Measurements from ENCODE around the gene CACNB2.
A peak's percentile ranks its signal among the peaks of the same experiment; 100 is the strongest.

The CACNB2 gene

DNA sequence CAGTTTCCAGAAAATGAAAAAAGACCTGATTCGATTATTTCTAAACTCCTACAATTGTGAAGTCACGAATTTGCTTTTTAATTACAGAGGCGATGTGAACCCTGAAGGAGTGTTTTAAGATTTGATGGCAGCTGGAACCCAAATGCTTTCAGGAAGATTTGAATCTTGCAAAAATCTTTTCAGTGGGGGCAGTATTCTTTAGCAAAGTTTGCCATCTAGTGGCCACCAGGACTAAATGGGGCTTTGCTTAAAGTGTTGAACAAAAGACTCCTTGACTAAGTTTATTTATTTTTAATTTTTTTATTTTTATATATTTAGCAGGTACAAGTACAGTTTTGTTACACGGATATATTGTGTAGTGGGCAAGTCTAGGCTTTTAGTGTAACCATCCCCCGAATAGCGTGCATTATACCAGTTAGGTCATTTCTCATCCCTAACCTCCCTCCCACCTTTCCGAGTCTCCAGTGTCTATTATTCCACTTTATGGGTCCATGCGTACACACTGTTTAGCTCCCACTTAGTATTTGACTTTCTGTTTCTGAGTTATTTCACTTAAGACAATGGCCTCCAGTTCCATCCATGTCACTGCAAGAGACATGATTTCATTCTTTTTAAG is 98.8 kb downstream of the CACNB2 start:
- TF ChIP-seq, protein P1, sequence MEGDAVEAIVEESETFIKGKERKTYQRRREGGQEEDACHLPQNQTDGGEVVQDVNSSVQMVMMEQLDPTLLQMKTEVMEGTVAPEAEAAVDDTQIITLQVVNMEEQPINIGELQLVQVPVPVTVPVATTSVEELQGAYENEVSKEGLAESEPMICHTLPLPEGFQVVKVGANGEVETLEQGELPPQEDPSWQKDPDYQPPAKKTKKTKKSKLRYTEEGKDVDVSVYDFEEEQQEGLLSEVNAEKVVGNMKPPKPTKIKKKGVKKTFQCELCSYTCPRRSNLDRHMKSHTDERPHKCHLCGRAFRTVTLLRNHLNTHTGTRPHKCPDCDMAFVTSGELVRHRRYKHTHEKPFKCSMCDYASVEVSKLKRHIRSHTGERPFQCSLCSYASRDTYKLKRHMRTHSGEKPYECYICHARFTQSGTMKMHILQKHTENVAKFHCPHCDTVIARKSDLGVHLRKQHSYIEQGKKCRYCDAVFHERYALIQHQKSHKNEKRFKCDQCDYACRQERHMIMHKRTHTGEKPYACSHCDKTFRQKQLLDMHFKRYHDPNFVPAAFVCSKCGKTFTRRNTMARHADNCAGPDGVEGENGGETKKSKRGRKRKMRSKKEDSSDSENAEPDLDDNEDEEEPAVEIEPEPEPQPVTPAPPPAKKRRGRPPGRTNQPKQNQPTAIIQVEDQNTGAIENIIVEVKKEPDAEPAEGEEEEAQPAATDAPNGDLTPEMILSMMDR (IDR thresholded peaks at IDR 0.05; ENCODE audit: control extremely low read depth, extremely low read depth, low read depth, missing control alignments), result peak; percentile 45
- ChIA-PET POLR2A (no interaction called here), CTCF (interaction anchor here (1.0 to 1.5 kb wide), 6 partner anchors 22 to 328 kb away, joined by 3 read pairs; no protein-coding TSS in a partner anchor)
- DNase-seq (ENCODE audit: extremely low spot score), result peak; percentile 34

DNA sequence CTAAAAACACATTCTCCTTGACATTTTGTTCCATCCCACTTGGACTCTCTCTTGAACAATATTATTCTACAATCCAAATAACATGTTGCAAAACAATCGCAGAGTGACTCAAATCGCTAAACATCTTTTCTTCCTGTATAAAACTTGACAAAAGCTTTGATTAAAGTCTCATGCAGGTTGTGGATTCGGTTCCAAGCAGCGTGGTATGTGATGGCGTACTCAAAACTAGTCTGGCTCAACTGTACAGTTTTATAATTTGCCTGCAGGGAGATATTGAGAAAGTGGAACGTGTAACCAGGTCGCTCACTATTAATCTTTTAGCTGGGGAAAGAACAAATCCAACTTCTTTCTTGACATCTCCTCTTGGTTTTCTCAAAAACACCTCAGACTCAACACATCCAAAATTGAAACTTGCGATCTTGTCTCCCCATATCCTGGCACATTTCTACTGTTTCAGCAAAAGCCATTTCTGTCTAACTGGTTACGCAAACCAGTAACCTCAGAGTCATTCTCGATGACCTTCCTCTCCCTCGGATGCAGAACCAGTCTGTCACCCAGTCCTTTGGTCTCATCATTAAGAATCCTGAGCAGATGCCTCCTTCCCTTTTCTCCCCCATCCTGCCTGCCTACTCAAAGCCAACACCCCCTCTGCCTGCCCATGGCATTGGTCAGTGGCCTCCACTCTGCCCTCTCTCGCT is 100.1 kb downstream of the CACNB2 start:
- TF ChIP-seq, protein P1 (IDR thresholded peaks at IDR 0.05; ENCODE audit: control extremely low read depth, extremely low read depth, low read depth, missing control alignments), result no peak
- ChIA-PET POLR2A (no interaction called here), CTCF (interaction anchor here (1.0 kb wide), 2 partner anchors 21 to 329 kb away, joined by 3 read pairs; no protein-coding TSS in a partner anchor)
- no peak for DNase-seq (ENCODE audit: extremely low spot score)

DNA sequence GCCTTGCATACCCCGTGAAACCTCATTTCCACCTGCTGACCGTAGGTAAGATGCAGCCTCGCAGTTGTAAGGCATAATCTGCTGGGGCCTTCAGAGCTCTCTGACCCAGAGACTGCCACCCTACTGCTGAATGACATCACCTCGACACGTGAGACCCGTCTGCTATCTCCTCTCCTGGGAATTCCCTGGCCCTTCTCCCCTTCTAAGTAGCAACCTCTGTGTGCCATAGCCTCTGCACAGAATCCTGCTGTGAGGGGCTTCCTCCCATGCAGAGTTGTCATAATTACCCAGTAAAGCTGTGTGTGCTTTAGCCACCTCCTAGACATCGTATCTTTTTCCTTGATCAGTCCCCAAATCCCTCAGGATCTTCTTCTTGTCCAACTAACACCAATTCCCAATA is 106.7 kb downstream of the CACNB2 start:
- CTCF ChIA-PET, result no interaction called here
- TF ChIP-seq, protein P1 (IDR thresholded peaks at IDR 0.05; ENCODE audit: control extremely low read depth, extremely low read depth, low read depth, missing control alignments), result no peak
- POLR2A ChIA-PET, result no interaction called here
- no peak for DNase-seq (ENCODE audit: extremely low spot score)

DNA sequence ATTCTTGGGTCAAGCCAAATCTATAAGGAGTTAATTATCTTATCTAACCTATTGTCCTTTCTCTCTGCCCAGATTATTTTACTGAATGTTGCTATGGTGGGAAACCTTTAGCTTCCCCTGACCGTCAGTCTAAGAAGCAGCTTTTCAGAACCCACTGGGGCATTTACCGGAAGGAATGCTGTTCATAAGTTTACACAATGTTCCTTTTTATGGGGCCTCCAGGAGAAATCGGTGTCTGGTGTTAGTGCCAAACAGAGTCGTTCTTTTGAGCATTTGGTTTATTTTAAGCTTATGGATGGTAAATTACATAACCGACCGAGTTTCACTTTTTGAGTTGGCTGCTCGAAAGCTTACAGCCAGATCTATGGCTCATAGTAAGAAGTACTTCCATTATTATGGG is 111.9 kb downstream of the CACNB2 start:
- CTCF ChIA-PET, result no interaction called here
- TF ChIP-seq, protein P1 (IDR thresholded peaks at IDR 0.05; ENCODE audit: control extremely low read depth, extremely low read depth, low read depth, missing control alignments), result no peak
- no peak for DNase-seq (ENCODE audit: extremely low spot score)
- POLR2A ChIA-PET, result no interaction called here

DNA sequence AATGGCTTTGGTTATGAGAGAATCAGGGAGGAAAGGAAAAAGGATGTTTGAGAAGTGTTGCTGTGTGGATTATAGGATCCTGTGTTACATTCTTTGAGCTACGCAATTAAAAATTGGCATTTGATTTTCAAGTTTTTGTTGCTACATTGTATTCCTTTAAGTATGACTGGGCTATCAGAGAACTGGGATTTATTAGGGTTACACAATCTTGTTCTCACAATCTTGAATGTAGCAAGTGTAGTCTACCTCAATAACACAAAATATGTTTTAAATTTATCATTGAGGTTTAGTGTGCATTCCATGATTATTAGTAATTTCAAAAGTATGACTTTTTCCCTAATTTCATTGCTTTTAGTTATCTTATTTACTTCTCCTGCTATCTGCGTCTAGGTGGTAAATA is 113.9 kb downstream of the CACNB2 start:
- POLR2A ChIA-PET, result no interaction called here
- TF ChIP-seq, protein P1 (IDR thresholded peaks at IDR 0.05; ENCODE audit: control extremely low read depth, extremely low read depth, low read depth, missing control alignments), result no peak
- CTCF ChIA-PET, result no interaction called here
- DNase-seq (ENCODE audit: extremely low spot score), result no peak

DNA sequence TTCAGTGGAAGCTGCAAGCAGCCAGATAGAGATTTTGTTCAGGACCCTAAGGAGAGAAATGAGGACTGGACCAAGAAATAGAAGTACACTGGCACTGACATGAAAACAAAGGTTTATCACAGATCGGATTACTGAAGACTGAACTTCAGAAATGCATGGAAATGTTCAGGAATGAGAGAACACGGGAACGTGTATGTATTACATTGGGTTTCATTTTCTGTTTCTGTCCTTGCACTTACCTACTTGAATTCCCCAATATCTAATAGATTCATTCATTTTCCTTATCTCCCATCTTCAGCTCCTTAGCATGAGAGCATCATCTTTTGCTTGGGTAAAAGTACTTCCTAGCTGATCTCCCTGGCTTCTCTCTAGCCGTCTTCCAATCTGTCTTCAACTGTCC is 114.5 kb downstream of the CACNB2 start:
- POLR2A ChIA-PET, result no interaction called here
- no peak for DNase-seq (ENCODE audit: extremely low spot score)
- CTCF ChIA-PET, result interaction anchor here (0.7 kb wide), 1 partner anchor 11 kb away, joined by 3 read pairs; no protein-coding TSS in a partner anchor
- TF ChIP-seq, protein P1 (IDR thresholded peaks at IDR 0.05; ENCODE audit: control extremely low read depth, extremely low read depth, low read depth, missing control alignments), result no peak

All from GM10248 (cell line).